ENCODE results near the gene TMEM88.
A peak's percentile ranks its signal among the peaks of the same experiment; 100 is the strongest.
"Not testable (repeated sequence)": the region's sequence is repeated elsewhere in the genome, so short reads cannot be mapped to it uniquely, and the experiment has no call there.

TMEM88 gene

GRCh38 chr17:7856011-7856810 lies 1.3 kb downstream of the TMEM88 start:
- no peak for DNase-seq (ENCODE audit: low read depth, low spot score)

GRCh38 chr17:7856811-7857712 lies 2.2 kb downstream of the TMEM88 start, which contains the start of gene NAA38:
TSS of gene NAA38 (minus strand) at chr17:7857559. CDS start at chr17:7857463, 96 bp downstream.
- DNase-seq (ENCODE audit: low read depth, low spot score): peak; percentile 98

GRCh38 chr17:7857713-7858521 lies 3.1 kb downstream of the TMEM88 start, which contains the start of gene CYB5D1:
TSS of gene CYB5D1 (plus strand) at chr17:7858003. CDS start at chr17:7858135, 132 bp downstream.
- no peak for DNase-seq (ENCODE audit: low read depth, low spot score)

- DNase-seq (ENCODE audit: low read depth, low spot score): no peak
Observed at GRCh38 chr17:7858522-7858810, 3.6 kb downstream of the TMEM88 start.

- no peak for DNase-seq (ENCODE audit: low read depth, low spot score)
Observed at GRCh38 chr17:7859028-7859427, 4.2 kb downstream of the TMEM88 start.

- no peak for DNase-seq (ENCODE audit: low read depth, low spot score)
Observed at GRCh38 chr17:7862692-7863437, 8.0 kb downstream of the TMEM88 start.

- DNase-seq (ENCODE audit: low read depth, low spot score): not testable (repeated sequence)
Observed at GRCh38 chr17:7864384-7864783, 9.5 kb downstream of the TMEM88 start.

- DNase-seq (ENCODE audit: low read depth, low spot score): no peak
Observed at GRCh38 chr17:7864995-7865650, 10.3 kb downstream of the TMEM88 start.

GRCh38 chr17:7867881-7868329 lies 13.0 kb downstream of the TMEM88 start:
- no peak for DNase-seq (ENCODE audit: low read depth, low spot score)

- no peak for DNase-seq (ENCODE audit: low read depth, low spot score)
Observed at GRCh38 chr17:7873051-7873450, 18.2 kb downstream of the TMEM88 start.

- DNase-seq (ENCODE audit: low read depth, low spot score): no peak
Observed at GRCh38 chr17:7875804-7876370, 21.0 kb downstream of the TMEM88 start.

GRCh38 chr17:7878234-7878633 lies 23.4 kb downstream of the TMEM88 start:
- no peak for DNase-seq (ENCODE audit: low read depth, low spot score)

- no peak for DNase-seq (ENCODE audit: low read depth, low spot score)
Observed at GRCh38 chr17:7880076-7880868, 25.4 kb downstream of the TMEM88 start.

GRCh38 chr17:7881276-7882054 lies 26.6 kb downstream of the TMEM88 start:
- no peak for DNase-seq (ENCODE audit: low read depth, low spot score)

- no peak for DNase-seq (ENCODE audit: low read depth, low spot score)
Observed at GRCh38 chr17:7882068-7882467, 27.2 kb downstream of the TMEM88 start.

- DNase-seq (ENCODE audit: low read depth, low spot score): no peak
Observed at GRCh38 chr17:7882629-7883028, 27.8 kb downstream of the TMEM88 start.

GRCh38 chr17:7883781-7884386 lies 29.0 kb downstream of the TMEM88 start:
- DNase-seq (ENCODE audit: low read depth, low spot score): no peak

Data from brain pericyte (primary cell).